KOPT-K1 (cell line): ENCODE measurements around the gene RAET1G.
"Not testable (repeated sequence)": the region's sequence is repeated elsewhere in the genome, so short reads cannot be mapped to it uniquely, and the experiment has no call there.

ENCODE experiments used
- H3K27ac ChIP-seq: fragments of 200-600 bp; sonication (generic); 2 replicates; pipeline ENCODE4 v1.5.1; 2016; ENCODE audit warnings: antibody characterized with exemption, mild to moderate bottlenecking, low read depth, low read length; ENCODE audit not compliant: poor library complexity, severe bottlenecking
- H3K36me3 ChIP-seq: fragments of 200-600 bp; sonication (generic); 2 replicates; pipeline ENCODE4 v1.5.1; 2017; ENCODE audit warnings: antibody characterized with exemption, mild to moderate bottlenecking, low read length, moderate library complexity; ENCODE audit not compliant: insufficient read depth
- H3K9me3 ChIP-seq: fragments of 200-600 bp; sonication (generic); 2 replicates; pipeline ENCODE4 v1.5.1; 2017; ENCODE audit warnings: antibody characterized with exemption, low read length, mild to moderate bottlenecking; ENCODE audit not compliant: insufficient read depth, poor library complexity, severe bottlenecking

Gene RAET1G

DNA sequence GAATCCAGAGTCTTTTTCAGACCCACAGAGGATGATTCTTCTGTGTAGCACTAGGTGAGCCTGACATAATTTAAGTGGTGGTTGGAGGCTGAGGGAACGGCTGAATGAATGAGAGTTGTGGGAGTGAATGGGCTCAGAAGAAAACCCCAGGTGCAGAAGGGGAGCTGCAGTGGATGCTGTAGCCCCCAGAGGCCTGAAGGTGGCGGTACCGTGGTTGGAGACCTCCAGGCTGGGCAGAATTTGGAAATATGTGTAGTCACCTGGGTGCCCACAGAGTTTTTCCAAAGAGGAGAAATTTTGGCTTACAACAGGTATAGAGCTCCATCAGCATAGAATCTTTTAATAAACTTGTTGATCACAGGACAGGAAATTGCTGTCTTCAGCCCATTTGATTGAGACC, 6.5 kb upstream of the RAET1G start:
- no peaks in the 10 kb centered on the region for H3K9me3 ChIP-seq
- H3K36me3 ChIP-seq = no peaks in the 10 kb centered on the region
- H3K27ac ChIP-seq = no peak overlapping the region

DNA sequence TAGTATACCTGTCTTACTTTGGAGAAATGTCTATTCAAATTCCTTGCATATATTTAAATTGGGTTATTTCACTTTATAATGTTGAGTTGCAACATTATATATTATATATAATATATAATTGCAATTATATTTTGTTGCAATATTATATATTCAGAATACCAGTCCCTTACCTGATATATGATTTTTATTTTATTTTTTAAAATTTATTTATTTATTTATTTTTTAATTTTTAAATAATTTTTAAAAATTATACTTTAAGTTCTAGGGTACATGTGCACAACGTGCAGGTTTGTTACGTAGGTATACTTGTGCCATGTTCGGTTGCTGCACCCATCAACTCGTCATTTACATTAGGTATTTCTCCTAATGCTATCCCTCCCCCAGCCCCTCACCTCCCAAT, 4.1 kb upstream of the RAET1G start:
- H3K9me3 ChIP-seq, H3K27ac ChIP-seq, H3K36me3 ChIP-seq: not testable (repeated sequence)

DNA sequence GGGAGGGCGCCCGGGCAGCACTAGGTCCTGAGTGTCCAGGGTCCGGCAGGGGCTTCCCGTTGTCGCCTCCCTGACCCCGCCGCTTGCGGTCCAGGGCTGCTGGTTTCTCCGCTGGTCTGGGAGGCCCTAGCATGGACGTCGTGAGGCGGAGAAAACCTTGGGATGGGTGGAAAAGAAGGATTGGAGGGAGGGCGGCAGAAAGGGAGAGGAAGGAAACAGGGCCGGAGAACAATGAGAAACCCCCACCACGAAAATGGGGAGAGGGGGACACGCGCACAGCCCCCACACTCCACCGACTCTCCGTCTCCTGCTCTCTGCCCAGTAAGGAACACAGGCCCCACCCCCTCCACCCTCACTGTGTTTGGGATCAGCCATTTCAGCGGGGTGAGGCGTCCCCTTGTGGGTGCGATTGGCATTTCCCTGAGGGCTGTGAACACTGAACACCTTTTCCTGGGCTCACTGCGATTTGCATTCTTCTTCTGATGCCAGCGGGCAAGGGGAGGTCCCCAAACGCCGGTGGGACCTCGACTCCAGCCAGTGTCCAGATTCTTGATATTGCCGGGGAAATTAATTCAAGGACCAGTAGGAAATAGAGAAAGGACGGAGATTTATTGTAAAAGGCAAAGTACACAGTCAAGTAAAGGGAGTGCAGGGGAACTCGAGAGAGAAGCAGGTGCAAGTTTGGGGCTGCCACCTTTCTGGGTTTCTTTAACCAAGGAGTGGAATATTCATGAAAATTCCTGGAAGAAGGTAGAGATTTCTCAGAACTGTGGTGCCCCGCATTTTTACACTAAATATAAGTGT, 3.3 kb upstream of the RAET1G start:
- H3K36me3 ChIP-seq = no peaks in the 10 kb centered on the region
- no peaks in the 10 kb centered on the region for H3K9me3 ChIP-seq
- no peak overlapping the region for H3K27ac ChIP-seq

DNA sequence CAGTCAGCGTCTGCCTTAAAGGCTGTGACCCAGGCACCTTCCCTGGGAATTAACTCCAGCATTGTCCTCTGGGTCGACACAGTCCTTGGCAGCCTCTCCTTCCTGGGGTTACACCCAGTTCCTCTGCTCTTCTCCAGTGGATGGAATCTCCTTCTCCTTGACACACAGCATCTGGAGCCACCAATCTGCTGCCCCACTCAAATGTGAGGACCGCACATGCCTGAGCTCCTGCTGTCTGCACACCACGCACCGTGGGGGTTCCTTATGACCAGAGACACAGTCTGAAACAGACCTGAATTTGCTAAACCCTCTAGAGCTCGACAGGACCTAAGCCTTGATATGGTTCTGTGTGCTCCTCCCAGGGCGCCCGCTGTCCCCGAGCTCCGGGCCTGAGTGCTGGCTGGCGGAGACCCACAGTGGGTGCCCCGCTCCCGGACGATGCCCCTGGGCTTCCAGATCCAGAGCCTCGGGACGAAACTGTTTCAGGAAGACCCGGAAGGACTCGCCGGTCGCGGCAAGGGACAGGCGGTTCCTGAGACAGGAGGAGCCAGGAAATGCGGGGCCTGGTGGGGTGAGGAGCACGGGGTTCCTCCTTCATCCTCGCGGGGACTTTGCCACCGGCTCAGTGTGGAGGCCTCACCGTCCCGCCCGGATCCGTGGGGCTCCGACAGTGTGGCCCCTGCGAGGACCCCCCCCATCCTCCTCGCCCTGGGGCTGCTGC, 2.5 kb upstream of the RAET1G start:
- Histone ChIP-seq H3K36me3 (no peaks in the 10 kb centered on the region), H3K9me3 (no peaks in the 10 kb centered on the region), H3K27ac (no peak overlapping the region)

DNA sequence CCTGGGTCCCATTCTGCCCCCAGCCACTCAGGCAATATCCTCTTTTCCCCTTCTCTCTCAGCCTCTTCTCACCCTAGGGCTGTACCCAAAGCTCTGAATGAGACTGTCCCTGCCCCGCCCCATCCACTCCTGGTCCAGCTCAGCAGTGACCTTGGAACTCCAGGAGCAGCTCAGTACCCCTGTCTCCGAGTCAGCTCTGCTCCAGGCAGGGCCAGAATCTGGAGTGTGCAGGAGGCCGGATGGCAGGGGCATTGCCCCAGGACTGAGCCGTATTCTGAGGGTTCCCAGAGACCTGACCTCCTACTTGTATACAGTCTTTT, 2.0 kb upstream of the RAET1G start:
- Histone ChIP-seq H3K36me3 (no peaks in the 10 kb centered on the region), H3K9me3 (no peaks in the 10 kb centered on the region), H3K27ac (no peak overlapping the region)

DNA sequence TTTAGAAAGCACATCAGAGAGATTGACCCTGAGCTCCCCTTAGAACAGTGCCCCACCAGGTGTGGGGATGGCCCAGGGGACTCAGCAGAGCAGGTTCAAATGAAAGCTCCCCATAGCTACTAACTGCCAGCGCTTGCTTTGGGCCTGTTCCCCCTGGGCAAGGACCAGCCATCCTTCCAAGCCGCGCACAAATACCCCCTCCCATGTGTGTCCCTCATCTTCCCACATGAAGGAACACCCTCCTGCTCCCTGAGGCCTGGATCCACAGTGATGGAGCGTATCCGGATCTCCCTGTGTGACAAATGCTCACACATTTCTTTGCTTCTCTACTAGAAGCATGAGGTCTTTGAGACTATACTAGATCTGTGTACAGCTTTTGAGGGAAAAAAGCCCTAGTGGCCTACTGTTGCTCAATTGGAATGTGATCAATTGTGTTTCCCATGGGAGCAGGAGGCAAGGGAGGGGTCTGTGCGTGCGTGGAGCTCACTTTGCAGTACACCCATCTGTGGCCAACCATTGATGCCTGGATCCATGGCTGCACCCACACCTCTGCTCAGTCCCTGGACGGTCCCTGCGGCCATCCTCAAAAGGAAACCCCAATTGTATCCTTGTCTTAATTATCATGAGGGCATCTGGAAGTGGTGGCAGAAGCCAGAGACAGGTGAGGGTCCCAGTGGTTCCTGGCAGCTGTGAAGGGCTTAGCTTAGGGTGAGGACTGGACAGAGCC, 1.4 kb upstream of the RAET1G start:
- Histone ChIP-seq H3K9me3 (no peaks in the 10 kb centered on the region), H3K27ac (no peak overlapping the region), H3K36me3 (no peaks in the 10 kb centered on the region)

DNA sequence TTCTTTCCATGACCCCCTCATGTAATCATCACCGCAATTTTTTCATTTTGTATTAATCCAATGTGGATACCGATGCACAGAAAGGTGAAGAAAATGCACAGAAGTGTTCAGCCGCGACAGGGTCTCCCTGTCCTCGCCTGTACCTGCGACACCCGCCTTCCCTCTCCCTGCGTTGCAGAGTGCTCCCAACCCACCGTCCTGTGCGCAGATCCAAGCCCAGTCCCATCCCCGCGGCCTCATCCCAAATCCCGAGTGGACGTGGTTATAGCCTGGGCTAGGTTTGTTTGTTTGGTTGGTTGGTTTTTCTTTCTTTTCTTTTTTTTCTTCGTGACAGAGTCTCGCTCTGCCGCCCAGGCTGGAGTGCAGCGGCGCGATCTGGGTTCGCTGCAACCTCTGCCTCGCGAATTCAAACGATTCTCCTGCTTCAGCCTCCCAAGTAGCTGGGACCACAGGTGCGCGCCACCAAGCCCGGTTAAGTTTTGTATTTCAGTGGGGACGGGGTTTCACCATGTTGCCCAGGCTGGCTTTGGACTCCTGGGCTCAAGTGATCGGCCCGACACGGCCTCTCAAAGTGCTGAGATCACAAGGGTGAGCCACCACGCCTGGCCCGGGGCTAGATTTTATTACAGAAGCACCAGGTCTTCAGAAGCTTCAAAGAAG, 536 bp upstream of the RAET1G start:
- Histone ChIP-seq H3K9me3 (no peaks in the 10 kb centered on the region), H3K36me3 (no peaks in the 10 kb centered on the region)

DNA sequence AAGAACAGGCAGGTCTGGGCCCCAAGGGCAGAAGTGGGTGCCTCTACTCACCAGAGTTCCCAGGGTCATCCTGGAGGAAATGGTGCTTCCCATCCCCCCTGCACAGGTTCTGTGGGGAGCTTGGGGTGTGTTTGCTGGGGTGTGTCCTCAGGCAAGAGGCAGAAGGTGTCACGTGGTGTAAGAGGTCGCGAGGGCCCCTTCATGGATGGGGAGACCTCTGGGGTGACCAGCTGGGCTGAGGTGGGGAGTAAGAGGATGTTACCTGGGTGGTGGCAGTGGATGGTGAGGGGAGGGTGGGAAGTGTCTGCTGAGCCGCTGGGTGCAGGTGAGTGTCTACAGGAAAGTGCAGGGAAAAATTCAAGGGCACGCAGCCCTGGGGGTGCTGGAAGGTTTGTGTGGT, 830 bp downstream of the RAET1G start:
- not testable (repeated sequence) for H3K27ac ChIP-seq, H3K36me3 ChIP-seq, H3K9me3 ChIP-seq

More for the DNA sequence above, 536 bp upstream of the RAET1G start:
- no peak overlapping the region for H3K27ac ChIP-seq

DNA sequence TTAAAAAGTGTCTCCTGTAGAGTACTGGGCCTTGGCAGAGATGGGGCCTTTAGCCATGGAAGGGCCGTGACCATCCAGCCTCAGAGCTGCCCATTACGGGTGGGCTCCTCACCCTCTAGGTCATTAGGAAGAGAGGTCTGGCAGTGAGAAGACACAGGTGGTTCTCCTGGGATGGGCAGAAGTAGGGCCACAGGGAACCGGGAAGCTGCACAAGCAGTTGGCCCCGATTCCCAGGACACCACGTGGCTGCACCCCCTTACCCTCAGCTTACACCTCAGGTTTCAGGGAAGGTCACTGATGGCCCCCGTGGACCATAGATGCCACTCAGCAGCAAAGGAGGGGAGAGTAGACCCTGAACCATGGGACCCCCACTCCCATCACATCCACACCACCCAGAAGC, 1.6 kb downstream of the RAET1G start:
- Histone ChIP-seq H3K9me3 (no peaks in the 10 kb centered on the region), H3K36me3 (no peaks in the 10 kb centered on the region), H3K27ac (no peak overlapping the region)

DNA sequence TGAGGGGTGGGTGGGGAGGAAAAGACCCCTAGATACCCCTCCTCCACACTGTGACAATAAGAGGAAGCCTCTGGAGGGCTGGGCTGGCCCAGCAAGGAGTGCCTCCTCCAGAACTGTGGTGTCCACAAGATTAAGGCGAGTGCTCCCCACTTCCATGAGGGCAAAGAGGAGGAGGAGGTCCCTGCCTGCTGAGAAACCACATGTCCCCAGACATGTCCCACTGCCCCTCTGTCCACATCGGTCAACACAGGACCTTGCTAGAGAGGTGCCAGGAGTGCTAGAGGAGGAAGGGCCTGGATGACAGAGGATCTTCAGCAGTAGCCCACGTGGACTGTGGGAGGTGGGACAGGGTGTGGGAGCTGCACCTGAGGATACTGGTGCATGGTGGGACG, 3.1 kb downstream of the RAET1G start:
- H3K27ac ChIP-seq = no peak overlapping the region
- no peaks in the 10 kb centered on the region for H3K36me3 ChIP-seq
- H3K9me3 ChIP-seq = no peaks in the 10 kb centered on the region

DNA sequence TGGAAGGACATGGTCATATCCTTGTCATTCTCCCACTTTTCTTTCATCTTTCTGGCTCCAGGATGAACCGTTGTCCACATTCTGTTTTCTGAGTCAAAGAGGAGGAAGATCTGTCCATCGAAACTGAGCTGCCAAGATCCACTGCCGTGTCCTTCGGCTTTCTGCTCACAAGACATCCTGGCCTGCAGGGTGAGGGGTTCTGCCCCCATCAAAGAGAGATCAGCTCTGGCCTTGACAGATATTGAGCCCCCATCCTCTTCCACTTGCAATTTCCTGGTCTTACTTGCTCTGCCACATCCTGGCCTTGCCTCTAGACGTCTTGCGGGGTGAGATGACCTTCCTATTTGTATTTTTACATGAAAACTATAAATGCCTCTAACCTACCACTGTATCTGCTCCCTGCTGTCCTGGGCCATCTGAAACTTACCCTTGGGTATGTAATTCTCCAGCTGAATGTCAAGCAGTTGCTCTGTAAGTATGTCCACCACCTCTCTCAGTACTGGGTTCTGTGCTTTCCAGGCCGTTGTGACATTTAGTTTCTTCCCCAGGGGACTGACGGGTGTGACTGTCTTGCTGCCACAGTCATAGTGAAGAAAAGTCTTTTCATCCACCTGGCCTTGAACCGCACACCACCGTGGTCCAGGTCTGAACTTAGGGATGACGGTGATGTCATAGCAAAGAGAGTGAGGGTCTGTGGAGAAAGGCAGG, 3.6 kb downstream of the RAET1G start:
- not testable (repeated sequence) for H3K36me3 ChIP-seq, H3K9me3 ChIP-seq, H3K27ac ChIP-seq

DNA sequence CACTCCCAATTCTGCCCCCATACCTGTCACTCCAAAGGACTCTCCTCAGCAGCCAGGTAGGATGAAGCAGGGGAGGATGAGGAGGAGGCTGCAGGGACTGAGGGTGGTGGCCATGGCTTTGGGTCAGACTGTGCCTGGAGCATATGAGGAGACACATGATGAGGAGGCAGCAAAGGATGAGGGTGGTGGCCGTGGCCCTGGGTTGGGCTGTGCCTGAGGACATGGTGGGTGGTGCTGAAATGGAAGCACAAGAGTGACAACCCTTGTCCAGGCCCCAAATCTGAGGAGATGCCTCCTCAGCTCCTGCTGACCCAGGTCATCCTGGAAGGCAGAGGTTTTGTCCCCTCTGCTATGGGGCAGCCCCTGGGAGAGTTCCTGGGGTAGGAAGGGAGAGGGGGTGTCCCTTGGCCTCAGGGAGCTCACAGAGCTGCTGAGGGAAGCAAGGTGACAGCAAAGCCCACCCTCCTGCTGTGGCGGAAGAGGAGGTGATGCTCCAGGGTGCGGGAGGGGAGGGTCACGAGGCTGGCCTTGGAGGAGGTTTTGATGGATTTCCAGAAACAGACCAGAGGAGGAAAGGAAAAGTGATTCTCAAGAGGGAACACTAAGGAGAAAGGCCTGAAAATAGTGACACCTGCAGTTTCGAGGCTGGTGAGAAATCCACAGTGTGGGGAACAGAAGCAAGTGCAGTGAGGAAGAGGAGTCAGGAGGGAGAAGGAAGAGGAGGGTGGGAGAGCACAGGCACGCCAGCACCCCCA, 4.6 kb downstream of the RAET1G start:
- Histone ChIP-seq H3K27ac (no peak overlapping the region), H3K9me3 (no peaks in the 10 kb centered on the region), H3K36me3 (no peaks in the 10 kb centered on the region)

DNA sequence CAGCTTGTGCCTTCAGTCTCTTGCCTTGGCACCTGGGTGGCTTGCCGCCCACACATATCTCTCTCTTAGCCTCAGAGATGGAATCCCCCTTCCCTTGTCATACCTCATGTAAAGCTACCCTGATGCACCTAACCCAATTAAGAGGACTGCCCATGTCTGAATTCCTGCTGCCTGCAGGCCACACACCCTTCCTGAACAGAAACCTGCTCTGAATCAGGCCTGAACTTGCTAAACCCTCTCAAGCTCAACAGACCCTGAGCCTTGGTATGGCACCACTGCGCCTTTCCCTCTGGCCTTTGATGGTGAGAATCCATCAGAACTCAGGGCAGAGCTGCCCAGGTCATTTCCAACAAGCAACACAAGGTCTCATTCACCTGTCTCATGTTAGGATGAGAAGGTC, 5.2 kb downstream of the RAET1G start:
- H3K27ac ChIP-seq = no peak overlapping the region
- H3K9me3 ChIP-seq = no peaks in the 10 kb centered on the region
- no peaks in the 10 kb centered on the region for H3K36me3 ChIP-seq
